Activated CD4-positive, alpha-beta T cell treated with anti-CD3 and anti-CD28 coated beads, Interleukin-10, Interleukin-2, amounts not matched to agents 100 ng/mL and 50 ng/mL, durations not matched to agents 16 hours and 8 hours (primary cell): Measurements from ENCODE around the gene GABPB2.

Source experiments
- DNase-seq: peaks from one replicate; pipeline ENCODE4 v3.0.0-alpha.2; 2020

Gene GABPB2

GRCh38 chr1:151134396-151134795 lies 63.8 kb downstream of the GABPB2 start:
- no peak for DNase-seq

GRCh38 chr1:151134991-151135390 lies 64.4 kb downstream of the GABPB2 start:
- DNase-seq, result no peak

- DNase-seq, result no peak
Observed at GRCh38 chr1:151135433-151136385, 65.1 kb downstream of the GABPB2 start.

- no peak for DNase-seq
Observed at GRCh38 chr1:151137789-151138188, 67.2 kb downstream of the GABPB2 start.

GRCh38 chr1:151142411-151143056 lies 72.0 kb downstream of the GABPB2 start:
- DNase-seq, result no peak

GRCh38 chr1:151143057-151143435 lies 72.5 kb downstream of the GABPB2 start:
- DNase-seq, result no peak

GRCh38 chr1:151143986-151144385 lies 73.4 kb downstream of the GABPB2 start:
- DNase-seq, result no peak

- DNase-seq, result no peak
Observed at GRCh38 chr1:151144474-151145303, 74.1 kb downstream of the GABPB2 start.

GRCh38 chr1:151145304-151146071 lies 74.9 kb downstream of the GABPB2 start:
- no peak for DNase-seq

- DNase-seq, result no peak
Observed at GRCh38 chr1:151146072-151146411, 75.5 kb downstream of the GABPB2 start.

GRCh38 chr1:151146412-151147131 lies 76.0 kb downstream of the GABPB2 start, which contains the start of gene SEMA6C:
TSS of gene SEMA6C (minus strand) at chr1:151146631. CDS start at chr1:151142621, 4,010 bp downstream.
- peak; percentile 92 for DNase-seq

GRCh38 chr1:151147132-151147503 lies 76.6 kb downstream of the GABPB2 start:
- no peak for DNase-seq

- DNase-seq, result no peak
Observed at GRCh38 chr1:151147665-151148064, 77.1 kb downstream of the GABPB2 start.

GRCh38 chr1:151156515-151156819 lies 85.9 kb downstream of the GABPB2 start, which contains the start of gene TNFAIP8L2:
TSS of gene TNFAIP8L2 (plus strand) at chr1:151156649. CDS start at chr1:151158698, 2,049 bp downstream.
- DNase-seq, result peak; percentile 84

- peak; percentile 80 for DNase-seq
Observed at GRCh38 chr1:151157067-151157531, 86.5 kb downstream of the GABPB2 start.

GRCh38 chr1:151158326-151158725 lies 87.8 kb downstream of the GABPB2 start:
- peak; percentile 27 for DNase-seq

- DNase-seq, result no peak
Observed at GRCh38 chr1:151158751-151159251, 88.2 kb downstream of the GABPB2 start.

GRCh38 chr1:151159373-151159772 lies 88.8 kb downstream of the GABPB2 start:
- no peak for DNase-seq

- DNase-seq, result no peak
Observed at GRCh38 chr1:151164732-151165280, 94.2 kb downstream of the GABPB2 start.

GRCh38 chr1:151165281-151165737 lies 94.7 kb downstream of the GABPB2 start:
- DNase-seq, result no peak
